ENCODE results near the gene ITPRID1.

DNA sequence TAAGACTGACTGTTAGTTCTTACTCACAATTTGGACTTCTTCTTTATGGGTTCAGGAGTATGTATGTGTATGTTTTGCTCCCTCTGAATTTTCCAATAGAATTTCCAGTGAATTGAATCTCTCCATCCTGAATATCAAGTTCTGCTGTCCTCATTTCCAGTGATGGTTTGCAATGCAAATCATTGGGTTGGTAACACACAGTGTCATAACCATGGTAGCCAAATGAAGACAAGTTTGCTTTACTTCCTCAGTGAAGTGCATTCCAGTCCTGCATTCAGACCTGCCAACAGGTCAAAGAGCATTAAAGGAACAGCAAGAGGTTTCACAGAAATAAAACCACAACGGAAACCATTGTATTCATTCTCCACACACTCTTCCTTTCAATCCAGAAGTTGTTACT, 15.2 kb downstream of the ITPRID1 start:
- TF ChIP-seq, protein P1, sequence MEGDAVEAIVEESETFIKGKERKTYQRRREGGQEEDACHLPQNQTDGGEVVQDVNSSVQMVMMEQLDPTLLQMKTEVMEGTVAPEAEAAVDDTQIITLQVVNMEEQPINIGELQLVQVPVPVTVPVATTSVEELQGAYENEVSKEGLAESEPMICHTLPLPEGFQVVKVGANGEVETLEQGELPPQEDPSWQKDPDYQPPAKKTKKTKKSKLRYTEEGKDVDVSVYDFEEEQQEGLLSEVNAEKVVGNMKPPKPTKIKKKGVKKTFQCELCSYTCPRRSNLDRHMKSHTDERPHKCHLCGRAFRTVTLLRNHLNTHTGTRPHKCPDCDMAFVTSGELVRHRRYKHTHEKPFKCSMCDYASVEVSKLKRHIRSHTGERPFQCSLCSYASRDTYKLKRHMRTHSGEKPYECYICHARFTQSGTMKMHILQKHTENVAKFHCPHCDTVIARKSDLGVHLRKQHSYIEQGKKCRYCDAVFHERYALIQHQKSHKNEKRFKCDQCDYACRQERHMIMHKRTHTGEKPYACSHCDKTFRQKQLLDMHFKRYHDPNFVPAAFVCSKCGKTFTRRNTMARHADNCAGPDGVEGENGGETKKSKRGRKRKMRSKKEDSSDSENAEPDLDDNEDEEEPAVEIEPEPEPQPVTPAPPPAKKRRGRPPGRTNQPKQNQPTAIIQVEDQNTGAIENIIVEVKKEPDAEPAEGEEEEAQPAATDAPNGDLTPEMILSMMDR (IDR thresholded peaks at IDR 0.05), result no peak
- no peak for TF ChIP-seq POLR2A (IDR thresholded peaks at IDR 0.05)

All from thyroid gland (tissue), 4 donors.